HG02678 (cell line): Measurements from ENCODE around the gene TSPO.

ENCODE experiments used
- ATAC-seq: cut with Tn5 transposase; IDR thresholded peaks from one replicate; pipeline ENCODE4 v1.9.1; 2021; ENCODE audit warnings: mild to moderate bottlenecking, moderate library complexity; ENCODE audit not compliant: unreplicated experiment

The TSPO gene

DNA sequence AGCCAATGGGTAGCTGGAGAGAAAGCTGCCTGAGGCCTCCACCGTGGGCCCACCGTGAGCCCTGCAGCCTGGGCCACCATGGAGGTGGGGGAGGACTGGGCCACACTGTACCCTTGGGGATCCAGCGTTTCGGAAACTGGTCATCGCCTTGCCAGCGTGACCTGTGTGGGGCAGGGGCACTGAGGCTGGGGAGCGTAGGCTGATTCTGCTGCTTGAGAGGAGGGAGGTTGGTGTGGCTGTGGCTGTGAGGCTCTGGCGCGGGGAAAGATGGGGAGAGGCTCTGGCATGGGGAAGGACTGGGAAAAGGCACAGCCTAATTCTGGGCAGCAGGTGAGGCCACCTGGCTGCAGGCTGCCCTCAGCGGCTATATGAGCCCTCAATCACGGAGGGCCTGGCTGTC, 48.2 kb downstream of the TSPO start:
- no peak for ATAC-seq

DNA sequence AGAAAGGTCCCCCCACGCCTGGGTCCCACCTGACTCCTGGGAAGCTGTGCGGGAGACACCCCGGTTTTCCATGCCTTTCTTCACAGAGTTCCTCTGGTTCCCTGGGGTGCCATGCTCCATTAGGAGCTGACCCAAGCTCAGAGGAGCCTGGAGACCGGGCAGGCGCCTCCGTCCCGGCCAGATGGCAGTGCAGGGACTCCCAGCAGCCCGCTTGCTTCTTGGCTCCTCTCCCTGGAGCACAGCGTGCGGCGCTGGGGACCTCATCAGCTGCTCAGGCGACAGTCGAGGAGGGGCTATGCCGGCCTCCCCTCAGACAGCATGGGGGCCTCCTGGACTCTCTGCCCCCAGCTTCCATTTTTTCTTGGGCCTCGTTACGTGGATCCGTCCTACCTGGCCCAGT, 48.7 kb downstream of the TSPO start:
- no peak for ATAC-seq

DNA sequence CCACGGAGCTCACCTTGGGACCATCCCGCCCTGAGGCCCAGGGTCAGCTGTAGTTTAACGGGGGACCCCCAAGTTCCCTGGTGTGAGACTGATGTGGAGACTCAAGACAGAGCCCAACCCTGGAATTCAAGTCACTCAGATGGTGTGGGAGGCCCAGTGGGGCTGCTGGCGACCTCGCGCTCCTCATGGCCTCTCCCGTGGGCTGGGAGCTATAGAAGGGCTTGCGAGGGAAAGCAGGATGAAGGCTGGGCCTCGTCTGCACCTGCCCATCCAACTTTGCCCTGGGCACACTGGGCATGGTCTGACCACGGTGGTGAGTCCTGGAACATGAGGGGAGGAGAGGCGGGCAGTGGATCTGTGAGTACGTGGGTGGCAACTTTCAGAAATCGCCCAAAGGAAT, 49.2 kb downstream of the TSPO start:
- ATAC-seq: no peak

DNA sequence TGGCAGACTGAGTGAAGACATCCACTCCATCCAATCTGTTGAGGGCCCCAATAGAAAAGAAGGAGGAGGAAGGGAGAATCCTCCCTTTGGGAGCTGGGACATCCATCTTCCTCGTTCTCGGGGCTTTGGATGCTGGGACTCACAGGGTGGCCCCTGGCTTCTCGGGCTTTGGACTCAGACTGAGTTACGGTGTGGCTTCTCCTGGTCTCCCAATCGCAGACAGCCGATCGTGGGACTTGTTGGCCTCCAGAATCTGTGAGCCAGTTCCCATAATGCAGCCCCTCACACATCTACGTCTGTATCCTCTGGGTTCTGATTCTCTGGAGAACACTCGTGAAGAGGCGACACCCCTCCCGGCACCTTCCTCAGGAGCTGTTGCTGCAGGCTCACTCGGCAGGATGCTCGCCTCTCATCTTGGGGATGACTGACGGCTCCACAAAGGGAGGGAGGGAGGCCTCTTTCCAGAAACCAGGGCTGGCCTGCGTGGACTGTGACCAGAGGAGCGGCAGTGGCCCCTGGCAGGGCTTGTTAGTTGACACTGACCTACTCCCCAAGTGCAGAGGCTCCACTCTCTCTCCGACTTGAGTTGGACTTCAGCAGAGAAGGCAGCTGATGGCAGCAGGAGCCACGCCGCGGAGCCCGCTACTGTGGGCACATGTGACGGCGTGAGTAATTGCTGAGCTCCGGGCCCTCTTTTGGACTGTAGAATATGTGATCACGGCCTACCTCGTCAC, 50.3 kb downstream of the TSPO start:
- ATAC-seq: no peak

DNA sequence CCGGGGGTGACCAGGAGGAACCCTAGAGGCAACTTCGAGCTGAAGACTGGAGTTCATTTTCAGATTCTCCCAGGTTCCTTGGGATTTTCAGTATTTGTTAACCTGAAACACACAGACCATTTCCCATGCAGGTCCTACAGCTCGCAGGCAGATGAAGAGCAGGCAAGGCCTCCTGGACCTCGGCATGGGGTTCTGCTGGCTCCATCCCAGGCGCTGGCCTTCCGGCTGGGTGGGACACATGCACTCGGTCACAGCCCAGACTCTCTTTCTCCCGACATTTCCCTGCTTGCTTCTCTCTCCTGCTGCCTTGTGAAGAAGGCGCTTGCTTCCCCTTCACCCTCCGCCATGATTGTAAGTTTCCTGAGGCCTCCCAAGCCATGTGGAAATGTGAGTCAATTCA, 51.0 kb downstream of the TSPO start:
- ATAC-seq: no peak

DNA sequence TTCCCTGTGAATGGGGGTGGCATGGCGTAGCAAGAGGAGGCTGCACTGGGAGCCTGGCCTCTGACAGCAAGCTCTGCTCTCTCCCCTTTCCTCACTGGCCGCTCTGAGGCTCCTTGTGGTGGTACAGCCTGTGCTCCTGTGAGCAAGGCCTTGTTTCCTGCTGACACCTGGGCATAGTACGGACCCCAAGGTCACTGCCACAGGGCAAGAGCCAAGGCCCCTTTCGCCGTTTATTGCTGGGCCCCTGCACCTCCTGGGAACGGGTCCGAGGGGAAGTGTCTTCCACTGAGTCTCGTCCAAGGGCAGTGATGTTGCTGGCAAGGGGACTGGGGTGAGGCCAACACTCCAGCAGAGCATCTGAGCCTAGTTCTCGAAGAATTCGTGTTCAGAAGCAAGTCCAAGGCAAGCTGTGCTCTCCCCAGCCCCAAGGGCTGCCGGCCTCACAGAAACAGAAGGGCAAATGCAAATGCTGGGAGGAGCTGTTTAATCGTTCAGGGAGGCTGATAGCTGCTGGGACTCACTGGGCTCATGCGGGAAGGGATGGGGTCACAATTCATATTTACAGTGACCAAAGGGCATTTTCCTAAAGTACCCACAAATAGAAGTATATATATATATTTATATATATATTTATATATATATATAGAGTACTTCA, 51.5 kb downstream of the TSPO start:
- ATAC-seq: no peak

DNA sequence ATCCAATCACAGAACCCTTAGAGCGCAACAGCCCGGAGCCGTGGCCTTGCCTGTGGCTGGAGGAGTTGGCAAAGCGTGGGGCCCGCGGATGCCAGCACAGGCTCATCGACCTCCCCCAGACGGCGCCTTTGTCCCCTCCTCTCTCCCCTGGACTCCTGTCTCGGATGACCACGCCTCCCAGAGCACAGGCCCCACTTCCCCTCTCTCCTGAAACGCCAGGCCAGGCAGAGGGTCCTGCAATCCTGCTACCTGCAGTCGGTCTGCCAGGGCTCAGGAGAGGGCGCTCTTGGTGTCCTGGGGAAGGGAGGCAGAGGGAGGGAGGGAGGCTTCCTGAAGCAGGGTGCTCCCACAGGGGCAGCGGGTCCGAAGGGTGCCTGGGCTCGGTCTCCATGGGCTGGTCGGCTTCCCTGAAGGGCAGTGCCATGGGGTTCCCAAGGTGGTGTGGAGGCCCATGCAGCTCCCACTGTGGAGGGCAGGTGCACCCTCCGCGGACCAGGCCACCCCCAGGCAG, 52.2 kb downstream of the TSPO start:
- ATAC-seq: no peak

DNA sequence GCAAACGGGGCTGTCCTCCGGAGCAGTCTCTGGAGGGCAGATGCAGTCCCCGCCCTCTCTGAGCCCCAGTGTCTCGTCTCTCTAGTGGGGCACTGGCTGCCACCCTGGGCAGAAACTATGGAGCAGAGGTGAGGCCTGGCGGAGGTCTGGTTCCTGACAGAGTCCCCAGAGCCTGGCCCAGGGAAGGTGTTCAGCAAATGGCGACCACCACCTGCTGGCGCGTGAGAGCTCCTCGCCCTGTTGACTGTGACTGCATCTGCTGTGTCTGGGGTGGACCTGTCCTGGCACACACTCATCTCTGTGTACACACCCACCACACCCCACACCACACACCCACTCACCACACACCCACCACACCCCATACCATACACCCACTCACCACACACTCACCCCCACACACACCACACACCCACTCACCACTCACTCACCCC, 53.9 kb downstream of the TSPO start:
- no peak for ATAC-seq

DNA sequence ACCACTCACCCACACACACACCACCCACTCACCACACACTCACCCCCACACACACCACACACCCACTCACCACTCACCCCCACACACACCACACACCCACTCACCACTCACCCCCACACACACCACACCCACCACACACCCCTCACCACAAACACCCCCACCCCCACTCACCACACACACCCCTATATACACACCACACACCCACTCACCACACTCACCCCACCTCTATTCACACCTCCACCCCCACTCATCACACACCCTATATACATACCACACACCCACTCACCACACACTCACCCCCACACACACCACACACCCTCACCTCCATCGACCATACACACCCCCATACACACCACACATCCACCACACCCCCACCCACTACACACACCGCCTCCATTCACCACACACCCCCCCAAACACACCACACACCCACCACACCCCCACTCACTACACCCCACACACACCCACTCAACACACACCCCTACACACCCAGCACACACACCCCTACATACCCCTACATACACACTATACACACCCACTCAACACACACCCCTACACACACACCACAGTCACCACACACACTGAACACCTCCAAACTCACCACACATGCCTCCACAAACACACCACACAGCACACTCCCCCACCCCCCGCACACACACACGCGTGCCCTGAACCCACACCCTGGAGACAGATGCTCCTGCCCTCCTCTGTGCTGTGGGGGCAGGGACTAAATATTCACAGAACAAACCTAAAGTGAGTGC, 54.6 kb downstream of the TSPO start:
- no peak for ATAC-seq

DNA sequence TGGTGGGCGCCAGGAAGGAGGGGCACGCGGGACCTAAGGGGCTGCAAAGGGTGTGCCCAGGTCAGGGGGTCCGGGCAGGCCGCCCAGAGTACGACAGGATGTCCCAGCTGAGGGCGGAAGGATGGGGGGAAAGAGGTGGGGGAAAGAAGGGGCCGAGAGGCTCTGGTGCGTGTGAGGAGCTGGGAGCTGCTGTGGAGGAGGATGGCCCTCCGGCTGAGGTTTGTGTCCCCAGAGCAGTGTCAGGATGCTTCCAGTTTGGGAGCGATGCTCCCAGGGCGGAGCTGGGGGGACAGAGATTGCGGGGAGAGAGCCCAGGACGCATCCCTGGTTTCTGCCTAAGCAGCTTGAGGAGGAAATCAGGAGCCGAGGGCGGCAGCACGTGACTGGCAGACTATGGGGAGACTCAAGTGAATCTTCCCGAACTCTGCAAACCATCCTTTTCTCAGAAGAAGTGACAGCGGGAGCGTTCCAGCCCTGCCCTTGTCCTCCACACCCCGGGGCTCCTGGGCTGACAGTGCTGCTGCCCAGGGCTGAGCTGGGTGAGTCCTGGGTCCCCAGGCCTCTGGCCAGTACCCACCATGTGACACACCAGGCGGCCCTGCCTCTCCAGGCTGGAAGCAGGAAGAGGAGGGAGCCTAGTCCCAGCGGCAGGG, 55.3 kb downstream of the TSPO start:
- no peak for ATAC-seq

DNA sequence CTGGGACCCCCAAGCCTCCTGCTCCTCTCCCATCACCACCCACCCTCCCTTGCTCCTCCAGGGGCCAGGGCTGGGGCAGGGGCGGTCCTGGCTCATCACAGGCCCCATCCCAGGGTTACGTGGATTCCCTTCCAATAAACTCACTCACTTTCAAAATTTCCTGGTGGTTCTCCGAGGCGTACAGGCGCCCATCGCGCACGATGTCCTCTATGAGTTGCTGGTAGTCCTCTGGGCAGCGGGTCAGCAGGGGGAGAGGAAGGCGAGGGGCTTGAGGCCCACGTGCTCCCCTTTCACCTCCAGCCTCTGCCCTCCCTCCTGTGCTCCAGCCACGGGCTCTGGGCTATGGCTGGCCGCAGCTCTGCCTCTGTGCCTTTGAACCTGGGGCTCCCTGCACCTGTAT, 56.0 kb downstream of the TSPO start:
- ATAC-seq: no peak

DNA sequence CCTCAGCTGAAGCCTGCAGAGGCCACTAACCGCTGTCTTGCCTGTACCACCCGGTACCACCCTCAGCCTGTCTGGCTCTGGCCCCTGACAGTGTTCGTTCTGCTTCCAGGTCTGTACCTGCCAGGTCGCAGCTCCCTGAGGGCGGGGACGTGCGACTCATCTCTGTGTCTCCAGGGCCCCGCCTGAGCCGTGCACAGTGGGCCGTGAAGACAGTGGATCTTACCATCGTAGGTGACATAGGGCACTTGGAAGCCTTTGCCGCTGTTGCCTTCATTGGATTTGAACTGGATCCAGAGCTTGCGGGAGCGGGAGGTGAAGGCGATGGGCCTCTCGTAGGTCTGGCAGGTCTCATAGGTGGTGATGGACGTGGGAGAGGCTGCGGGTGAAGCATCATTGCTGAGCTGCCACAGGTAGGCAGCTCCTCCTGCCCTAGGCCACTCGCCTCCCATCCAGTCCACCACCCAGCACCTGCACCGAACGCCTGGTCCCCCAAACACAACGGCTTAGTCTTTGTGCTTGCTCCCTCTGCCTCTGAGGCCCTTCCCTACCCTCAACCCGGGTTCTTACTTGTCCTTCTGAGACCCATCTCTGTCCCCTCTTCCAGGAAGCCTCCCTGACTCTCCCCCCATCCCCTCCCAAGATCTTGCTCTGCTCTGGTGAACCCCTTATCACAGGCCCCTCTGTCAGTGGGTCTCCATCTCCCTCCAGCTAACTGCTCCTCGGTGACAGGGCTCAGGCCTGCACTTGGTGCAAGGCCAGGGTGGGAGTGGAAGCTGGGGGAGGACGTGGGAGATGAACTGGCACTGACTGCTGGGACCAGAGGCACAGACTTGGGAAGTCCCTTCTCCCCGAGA, 56.7 kb downstream of the TSPO start:
- ATAC-seq: no peak

DNA sequence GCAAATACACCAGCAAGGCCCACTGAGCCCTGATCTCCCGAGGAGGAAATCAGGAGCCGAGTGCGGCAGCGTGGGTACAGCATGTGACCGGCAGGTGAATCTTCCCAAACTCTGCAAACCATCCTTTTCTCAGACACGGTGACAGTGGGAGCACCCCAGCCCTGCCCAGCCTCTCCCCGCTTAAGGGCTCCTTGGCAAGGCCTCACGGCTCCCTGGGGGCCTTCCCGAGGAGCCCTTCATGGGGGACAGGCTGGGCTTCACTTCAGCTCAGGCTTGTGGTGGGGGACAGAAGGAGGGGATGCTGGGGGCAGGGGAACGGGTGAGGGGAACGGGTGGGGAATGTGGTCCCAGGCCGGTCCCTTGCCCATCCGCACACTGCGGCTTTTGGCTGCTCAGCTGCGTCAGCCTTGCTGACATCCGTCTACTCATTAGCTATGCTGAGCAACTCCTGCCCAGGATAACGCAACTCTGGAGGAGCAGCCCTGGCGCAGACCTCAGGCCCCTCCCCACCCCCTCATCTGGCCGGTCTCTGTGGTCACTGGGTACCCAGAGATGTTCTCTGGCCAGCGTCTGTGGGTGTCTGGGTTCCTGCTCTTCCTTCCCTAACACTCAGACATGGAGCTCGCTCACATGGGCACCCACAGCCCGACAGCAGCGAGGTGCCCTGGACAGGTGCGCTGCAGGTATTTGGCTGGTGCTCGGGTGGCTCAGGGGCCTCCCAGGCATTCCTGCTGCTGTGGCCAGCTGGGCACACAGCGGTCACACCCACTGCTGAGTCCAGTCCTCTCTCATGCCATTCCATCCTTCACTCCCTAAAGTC, 57.6 kb downstream of the TSPO start:
- no peak for ATAC-seq

DNA sequence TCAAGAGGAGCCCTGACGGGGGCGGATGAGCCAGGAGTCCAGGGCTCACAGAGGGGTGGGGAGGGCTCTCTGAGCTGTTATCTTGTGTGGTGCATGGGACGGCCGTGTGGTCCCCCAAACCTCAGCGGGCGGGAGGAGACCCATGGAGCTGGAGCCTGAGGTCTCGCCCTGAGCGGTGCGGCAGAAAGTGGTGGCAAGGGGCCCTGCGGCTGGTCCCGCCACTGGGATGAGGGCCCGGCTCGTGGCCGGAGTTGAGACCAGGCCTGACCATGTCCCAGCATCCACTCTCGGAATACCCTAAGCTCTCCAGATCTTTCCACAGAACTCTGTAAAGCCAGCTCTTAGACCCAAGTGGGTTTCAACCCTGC, 58.1 kb downstream of the TSPO start:
- ATAC-seq: no peak

DNA sequence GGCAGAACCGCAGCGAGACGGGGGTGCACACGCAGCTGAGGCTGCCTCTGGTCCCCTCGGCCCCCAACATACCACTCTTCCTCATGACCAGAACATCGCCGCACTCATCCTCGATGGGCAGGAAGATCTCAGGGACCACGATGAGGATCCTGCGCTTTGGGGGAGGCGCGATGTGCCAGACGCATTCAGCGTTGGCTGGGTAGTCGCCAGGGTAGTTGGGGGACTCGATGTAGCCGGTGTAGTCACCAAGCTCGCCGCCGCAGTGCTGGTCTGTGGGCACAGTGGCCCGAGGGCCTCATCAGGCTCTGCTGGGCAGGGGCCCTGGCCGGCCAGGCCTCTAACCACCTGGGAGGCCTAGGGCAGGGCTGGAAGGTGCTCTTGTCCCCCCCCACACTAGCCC, 58.6 kb downstream of the TSPO start:
- ATAC-seq: no peak

DNA sequence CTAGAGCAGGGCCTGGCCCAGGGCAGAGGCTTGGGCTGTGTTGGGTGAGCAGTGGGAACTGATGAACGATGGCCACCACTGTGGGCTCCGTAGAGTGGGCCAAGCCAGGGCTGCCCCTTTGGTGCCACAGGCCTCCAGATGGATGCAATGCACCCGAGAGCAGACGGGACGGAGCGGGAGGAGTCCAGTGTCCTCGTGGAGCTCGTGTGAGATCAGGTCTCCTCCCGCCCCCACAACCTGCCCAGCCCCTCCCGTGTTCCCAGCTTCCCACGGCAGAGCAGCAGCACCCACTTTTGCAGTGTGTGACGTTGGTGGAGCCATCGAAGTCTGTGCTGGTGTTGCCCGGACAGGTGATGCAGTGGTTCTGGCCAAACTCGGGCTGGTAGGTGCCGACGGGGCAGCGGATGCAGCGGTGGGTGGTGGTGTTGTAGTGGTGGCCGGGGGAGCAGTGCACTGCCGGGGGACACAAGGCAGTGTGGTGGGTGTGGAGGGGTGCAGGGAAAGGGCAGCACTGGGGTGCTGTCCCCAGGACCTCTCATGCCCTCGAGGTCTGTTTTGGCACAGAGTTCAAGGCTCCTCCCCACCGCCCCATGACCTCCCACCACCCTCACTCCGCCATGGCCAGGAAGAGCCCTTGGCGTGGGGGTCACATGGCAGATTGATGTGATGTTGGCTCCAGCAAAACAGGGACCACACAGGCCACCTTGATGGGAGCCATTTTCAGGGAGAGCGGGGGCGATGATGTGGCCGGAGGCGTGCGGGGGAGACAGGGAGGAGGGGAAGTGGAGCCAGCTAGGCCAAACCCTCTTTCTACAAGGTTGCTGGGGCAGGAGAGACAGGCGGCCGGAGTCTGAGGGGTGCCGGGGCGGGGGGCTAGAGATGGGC, 59.5 kb downstream of the TSPO start:
- no peak for ATAC-seq

DNA sequence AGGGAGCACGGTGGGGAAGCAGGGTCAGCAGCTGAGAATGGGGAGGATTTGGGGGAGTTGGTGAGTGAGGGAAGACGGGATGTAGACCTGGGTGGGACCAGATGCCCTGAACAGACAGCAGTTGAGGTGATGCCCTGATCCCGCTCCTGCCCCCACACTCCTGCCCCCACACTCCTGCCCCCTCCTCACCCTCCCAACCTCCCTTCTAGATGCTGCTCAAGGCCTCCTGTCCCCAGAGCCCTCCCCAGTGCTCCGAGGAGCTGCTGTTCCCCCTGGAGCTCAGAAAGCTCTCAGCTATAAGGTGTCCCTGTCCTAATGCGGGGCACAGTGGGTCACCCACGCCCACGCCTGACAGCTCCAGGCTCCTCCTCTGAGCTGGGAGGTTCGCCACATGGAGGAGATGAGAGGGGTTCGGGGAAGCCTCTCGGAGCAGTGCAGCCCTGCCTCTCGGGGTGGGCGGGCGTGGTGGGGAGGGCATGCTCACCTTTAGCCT, 60.6 kb downstream of the TSPO start:
- no peak for ATAC-seq

DNA sequence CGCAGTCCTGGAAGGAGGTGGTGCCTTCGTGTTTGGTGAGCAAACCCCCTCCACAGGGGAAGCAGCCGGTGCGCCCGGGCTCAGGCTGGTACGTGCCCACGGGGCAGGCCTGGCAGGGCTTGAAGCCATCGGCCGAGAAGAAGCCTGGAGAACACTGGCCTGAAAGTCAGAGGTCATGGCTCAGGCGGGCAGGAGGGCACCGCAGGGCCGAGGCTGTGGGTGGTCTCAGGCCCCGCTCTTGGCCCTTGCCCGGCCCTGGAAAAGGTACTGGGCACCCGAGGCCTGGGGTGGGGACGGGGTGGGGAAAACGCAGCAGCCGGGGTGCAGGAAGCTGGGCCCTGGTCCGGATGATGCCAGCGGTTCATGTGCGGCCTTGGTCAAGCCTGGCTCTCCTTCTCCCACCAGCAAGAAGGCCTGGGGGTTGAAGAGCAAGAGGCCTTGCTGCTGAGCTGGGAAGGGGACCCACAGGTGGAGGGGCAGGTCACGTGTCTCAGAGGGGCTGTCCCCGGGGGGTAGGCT, 61.1 kb downstream of the TSPO start:
- ATAC-seq: no peak
